H54 (cell line): ENCODE results near the gene PRELP.

Experiments
- DNase-seq: peaks from one replicate; pipeline ENCODE4 v3.0.0; 2011; ENCODE audit warnings: low spot score, mixed read lengths; ENCODE audit not compliant: insufficient read length
- FAIRE-seq: peaks from 3 replicates; lab custom pipeline; 2011; peaks lifted over from hg19 to GRCh38; lab: Jason Lieb, UNC
- POLR2A ChIP-seq: IDR thresholded peaks from 2 replicates; pipeline ENCODE4 v1.6.1; 2011; ENCODE audit warnings: low read depth, mild to moderate bottlenecking, low read length

Gene PRELP

DNA sequence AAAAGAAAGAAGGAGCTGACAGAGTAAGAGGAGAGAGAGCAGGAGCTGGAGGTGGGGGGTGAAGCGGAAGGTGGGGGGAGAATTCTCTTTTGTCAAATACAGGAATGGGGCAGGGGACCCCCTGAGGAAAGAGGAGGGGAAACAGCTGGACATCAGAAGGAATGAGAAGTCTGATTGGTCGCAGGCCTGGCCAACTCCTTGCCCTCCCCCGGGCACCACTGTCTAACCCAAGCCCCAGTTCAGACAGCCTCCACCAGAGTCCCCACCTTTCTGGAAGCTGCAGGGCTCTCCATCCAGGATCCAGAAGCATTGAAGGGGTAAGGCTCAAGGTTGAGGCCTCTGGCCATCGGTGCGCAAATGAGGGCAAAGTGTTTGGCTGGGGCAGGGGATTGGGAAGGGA, 18.3 kb downstream of the PRELP start, which contains the start of gene OPTC:
Gene OPTC, plus strand, starts transcription at position 253 of the 400 bp plus-strand sequence. CDS start 1,853 bp downstream, outside the sequence.
- DNase-seq (no peak), FAIRE-seq (no peak)
- no peak for TF ChIP-seq POLR2A

DNA sequence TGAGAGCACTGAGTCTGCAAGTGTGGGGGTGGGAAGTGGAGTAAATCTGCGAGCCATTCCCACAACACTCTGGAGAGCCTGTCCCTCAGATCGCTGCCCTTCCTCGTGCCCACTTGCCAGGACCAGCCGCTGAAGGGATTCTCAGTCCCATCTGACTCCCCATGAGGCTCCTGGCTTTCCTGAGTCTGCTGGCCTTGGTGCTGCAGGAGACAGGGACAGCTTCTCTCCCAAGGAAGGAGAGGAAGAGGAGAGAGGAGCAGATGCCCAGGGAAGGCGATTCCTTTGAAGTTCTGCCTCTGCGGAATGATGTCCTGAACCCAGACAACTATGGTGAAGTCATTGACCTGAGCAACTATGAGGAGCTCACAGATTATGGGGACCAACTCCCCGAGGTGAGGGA, 20.2 kb downstream of the PRELP start:
- FAIRE-seq (no peak), DNase-seq (no peak)
- TF ChIP-seq POLR2A = no peak

DNA sequence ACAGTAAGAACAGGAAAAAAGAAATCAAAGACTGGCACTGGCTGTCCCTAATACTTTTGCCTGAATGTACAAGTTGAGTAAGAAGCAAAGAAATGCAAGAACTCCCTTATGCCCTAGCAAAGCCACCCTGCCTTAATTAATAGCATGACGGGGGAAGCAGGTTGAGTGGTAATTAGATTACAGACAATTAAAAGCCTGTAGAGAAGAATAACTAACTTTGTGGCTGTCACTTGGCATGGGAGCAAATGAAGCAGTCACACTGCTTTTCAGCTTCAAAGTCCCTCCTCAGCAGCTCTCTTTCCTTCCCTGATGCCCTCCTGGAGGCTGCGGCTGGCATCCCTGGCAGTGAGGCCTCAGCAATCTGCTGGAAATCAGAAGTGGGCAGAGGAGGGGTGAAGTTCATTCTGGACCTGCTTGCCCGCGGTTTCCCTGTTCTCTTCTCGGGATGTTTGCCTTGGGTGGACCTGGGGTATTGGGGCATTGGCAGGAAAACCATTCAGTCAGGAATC, 21.7 kb downstream of the PRELP start:
- no peak for TF ChIP-seq POLR2A
- DNase-seq = no peak
- FAIRE-seq = no peak

DNA sequence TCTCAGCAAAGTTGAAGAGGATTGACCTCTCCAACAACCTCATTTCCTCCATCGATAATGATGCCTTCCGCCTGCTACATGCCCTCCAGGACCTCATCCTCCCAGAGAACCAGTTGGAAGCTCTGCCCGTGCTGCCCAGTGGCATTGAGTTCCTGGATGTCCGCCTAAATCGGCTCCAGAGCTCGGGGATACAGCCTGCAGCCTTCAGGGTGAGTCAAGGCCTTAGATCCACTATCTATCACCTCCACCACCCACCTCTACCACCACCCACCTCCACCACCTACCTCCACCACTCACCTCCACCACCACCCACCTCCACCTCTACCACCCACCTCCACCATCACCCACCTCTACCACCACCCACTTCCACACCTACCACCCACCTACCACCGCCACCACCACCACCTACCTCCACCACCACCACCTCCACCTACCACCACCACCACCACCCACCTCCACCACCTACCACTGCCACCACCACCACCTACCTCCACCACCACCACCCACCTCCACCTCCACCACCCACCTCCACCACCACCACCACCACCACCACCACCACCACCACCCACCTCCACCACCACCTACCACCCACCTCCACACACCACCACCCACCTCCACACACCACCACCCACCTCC, 24.2 kb downstream of the PRELP start:
- no peak for TF ChIP-seq POLR2A
- FAIRE-seq (no peak), DNase-seq (no peak)

DNA sequence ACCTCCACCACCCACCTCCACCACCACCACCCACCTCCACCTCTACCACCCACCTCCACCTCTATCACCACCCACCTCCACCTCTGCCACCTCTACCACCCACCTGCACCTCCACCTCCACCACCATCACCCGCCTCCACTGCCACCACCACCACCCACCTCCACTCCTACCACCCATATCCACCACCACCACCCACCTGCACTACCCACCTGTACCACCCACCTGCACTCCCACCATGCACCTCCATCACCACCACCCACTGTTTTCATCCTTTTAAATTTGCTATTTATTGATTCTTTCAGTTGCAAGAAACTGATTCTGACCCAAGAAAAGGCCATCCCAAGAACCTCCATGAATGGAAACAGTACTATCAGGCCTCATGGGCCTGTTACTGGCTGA, 24.7 kb downstream of the PRELP start:
- no peak for TF ChIP-seq POLR2A
- FAIRE-seq (no peak), DNase-seq (no peak)

DNA sequence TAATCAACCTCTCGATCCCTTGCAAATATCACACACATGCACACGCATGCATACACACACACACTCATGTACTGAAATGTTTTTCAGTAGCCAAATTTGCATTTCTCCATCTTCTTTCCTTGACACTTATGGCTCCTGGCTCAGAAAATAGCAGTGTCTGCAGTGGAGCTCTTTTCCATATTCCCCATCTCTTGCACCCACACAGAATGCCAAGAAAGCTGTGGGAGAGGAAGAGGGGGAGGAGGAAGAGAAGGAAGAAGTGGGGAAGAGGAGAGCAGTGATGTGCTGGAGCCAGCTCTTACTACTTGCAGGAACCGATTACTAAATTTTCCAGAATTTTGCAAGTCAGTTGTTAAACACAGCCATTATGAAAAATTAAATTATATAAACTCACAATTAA, 28.2 kb downstream of the PRELP start:
- DNase-seq (no peak), FAIRE-seq (no peak)
- TF ChIP-seq POLR2A = no peak

DNA sequence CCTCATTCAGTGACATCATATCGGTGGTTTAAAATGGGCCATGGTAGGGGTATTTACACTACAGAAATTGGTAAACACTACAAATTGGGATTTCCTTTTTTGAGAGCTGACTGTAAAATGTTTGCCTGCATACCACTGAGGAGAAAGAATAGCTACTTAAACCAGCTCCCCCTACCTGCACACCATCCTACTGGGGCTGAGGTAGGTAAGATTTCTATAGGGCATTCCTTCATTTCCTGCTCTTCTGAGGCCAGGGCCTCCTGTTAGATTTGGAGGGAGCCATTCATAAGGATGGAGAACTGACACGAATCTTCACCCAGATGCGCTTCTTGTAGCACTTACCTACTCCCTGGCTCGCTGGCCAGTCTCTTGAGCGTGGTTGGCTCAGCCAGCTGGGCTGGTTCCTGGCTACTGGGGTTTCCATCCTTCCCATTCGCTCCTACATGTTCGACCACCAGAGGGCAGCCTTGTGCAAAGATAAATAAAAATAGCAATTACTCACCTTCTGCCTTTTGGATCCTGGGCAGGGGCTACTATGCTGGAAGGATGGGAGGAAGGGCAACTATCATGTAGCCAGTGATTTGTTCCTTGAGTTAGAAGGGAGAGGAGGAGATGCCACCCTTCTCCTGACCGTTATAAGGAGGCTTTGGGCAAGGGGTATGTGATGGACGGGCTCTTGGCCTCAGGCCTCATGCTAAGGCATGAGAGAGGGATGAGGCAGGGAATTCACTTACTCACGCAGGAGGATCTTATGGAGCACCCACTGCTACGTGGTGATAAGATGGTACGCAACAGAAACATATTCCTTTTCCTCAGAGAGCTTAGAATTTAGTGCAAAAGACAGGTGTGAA, 29.0 kb downstream of the PRELP start:
- FAIRE-seq = no peak

DNA sequence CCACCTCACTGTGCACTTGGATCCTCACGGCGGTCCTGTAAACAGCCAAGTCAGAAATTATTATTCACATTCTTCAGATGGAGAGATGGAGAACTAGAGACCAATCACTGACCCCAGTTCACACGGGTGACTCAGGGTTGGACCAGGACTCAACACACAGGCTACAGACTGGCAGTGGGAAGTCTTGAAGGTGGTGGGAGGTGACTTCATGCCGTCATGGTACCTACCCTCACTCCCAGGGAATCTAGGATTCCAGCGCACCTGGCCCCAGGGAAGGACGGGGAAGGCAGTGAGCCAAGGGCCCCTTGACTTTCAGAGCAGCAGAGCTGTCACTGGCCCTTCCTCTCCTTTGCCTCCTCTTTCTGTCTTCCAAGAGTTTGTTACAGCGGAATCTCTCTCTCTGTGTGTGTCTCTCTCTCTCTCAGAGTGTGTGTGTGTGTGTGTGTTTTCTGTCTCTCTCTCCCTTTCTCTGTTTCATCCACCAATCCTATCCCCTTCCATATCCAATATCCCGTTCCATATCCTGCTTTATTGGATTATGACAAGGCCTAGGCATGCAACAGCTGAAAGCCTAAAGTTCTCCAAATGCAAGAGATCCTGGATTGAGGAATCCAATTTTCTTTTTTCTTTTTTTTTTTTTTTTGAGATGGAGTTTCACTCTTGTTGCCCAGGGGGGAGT, 30.1 kb downstream of the PRELP start:
- DNase-seq (no peak), FAIRE-seq (no peak)
- no peak for TF ChIP-seq POLR2A

More for the DNA sequence above, 29.0 kb downstream of the PRELP start:
- peak; percentile 86 for DNase-seq
- TF ChIP-seq POLR2A = no peak

DNA sequence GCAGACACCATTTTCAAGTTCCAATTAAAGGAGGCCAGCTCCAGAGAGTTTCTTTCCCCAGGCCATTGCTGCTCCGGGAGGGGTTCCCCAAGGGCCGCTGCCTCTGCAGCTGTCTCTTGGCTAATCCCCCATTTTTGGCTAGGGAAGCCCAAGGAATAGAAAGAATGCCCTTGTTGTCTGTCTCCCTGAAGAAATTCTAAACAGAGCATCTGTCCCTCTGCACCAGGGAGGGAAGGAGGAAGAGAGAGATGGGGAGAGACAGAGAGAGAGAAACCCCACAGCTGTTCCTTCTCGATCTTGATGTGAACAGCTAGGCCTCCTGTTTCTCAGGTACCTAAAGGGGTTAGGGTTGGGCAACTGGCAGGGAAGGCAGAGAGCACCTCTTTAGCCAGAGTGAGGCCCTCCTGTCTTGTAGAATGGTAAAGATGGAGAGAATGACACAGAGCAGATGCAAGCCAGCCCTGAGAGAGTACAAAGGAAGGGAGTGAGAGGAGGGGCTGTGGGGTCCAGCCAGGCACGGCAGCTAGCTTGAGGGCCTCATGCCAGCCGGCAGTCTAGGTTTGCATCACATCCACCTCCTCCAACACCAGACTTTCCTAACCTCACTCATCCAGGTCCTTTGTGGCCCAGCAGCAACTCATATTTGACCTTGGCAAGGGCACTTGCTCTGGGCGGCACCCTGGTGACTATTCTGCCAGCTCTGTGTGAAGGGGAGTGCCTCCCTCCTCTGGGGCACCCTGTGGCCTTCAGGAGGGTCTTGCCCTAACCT, 31.4 kb downstream of the PRELP start:
- no peak for TF ChIP-seq POLR2A
- DNase-seq = no peak

DNA sequence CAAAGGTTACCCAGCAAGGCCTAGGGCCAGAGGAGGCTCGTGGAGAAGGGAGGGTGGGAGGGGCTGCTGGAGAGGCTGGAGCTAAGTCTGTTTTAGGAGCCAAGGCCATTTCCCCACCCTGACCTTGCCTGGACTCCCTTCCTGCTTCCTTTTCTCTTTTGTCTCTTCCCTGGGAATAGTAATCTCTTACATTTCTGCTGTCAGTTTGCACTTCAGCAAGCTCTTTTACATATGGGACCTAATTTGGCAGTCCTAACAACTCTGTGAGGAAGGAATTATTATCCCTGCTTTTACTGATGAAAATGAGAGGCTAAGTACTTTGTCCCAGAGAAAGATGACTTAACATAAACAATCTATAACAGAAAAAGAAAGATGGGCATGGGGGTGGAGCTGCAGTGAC, 32.2 kb downstream of the PRELP start:
- TF ChIP-seq POLR2A = no peak
- DNase-seq = no peak
- FAIRE-seq = no peak

More for the DNA sequence above, 31.4 kb downstream of the PRELP start:
- no peak for FAIRE-seq

DNA sequence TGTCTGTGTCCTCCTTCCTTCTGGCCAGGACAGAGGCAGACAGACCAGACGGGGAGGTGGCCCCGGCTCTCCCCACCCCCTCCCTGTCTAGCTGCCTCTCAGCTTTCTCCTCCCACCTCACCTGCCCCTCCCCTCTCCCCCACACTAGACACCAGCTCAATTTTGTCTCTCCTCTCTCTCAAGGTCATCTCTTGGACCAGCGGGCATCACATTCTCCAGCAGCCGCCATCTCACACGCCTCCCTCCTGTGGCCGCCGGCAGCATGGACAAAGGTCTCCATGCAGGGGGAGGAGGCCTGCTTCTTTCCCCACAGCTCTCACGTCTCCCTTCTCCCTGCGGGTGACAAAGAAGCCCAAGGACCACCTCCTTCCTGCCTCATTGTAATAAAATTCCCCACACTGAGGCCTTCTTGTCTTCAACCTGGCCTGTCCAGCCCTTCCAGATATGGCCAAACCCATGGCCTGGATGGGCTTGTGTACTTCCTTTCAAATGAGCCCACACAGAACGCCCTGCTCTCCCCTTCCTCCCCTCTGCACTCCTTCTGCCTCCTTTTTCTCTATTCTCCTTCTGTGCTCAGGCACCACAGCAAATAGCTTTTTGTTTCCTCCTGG, 33.0 kb downstream of the PRELP start:
- TF ChIP-seq POLR2A = no peak
- no peak for FAIRE-seq
- DNase-seq = no peak

DNA sequence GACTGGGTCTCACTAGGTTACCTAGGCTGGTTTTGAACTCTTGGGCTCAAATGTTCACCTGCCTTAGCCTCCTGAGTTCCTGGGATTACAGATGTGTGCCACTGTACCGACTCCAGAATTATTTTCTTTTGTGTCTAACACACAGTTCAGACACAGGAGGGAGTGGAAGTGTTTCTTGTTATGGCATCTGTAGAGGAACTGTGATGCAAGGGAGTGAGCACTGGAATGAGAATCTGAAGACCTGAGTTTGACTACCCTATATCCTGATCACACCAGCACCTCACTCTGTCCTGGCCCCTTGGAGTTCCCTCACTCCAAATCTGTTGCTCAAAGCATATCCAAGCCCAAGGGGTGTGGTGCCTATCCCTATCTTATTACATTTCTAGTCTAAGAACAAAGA, 33.5 kb downstream of the PRELP start:
- TF ChIP-seq POLR2A = no peak
- FAIRE-seq (no peak), DNase-seq (no peak)

DNA sequence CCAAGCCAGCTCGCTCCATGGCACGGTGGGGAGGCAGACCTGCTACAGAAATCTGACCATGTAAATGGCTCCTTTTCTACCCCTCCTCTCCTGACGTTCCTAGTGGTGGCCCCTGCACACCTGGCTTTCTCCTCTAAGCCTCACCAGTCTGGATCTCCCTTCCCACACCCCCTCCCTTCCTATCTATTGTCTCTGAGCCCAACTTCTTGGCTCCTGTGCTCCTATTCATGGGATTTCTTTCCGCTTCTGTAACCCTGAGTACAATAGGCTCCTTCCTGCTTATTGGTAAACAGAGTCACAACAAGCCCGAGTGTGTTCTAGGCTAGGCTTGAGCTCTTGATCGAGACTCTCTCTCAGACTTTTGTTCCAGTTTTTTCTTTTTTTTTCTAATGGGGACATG, 35.9 kb downstream of the PRELP start:
- no peak for TF ChIP-seq POLR2A
- DNase-seq (no peak), FAIRE-seq (no peak)

DNA sequence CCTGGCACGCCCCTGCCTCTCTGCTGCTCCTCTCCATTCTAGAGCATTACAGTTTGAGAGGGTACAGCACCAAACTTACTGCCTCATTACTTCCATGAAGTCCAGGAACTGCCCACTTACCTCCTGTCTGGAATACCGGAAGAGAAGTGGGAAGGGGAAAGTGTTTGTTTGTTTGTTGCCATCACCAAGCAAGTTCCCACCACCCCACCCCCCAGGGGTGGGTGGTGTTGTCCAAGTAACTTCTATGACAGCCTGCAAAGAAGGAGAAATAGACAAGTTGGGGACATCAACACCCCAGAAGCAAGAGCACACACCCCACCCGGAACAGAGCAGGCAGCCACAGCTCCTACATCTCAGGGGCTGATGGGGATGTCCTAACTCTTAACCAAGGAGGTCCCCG, 36.3 kb downstream of the PRELP start:
- FAIRE-seq = no peak
- no peak for TF ChIP-seq POLR2A
- DNase-seq = no peak
